GM18517 (cell line): ENCODE data around the gene CTDP1.

Experiments
- ATAC-seq: cut with Tn5 transposase; IDR thresholded peaks from one replicate; pipeline ENCODE4 v1.9.1; 2021; ENCODE audit warnings: mild to moderate bottlenecking, moderate library complexity; ENCODE audit not compliant: unreplicated experiment

CTDP1 gene

GRCh38 chr18:79754022-79754761 lies 74.6 kb downstream of the CTDP1 start:
- no peak for ATAC-seq

DNA sequence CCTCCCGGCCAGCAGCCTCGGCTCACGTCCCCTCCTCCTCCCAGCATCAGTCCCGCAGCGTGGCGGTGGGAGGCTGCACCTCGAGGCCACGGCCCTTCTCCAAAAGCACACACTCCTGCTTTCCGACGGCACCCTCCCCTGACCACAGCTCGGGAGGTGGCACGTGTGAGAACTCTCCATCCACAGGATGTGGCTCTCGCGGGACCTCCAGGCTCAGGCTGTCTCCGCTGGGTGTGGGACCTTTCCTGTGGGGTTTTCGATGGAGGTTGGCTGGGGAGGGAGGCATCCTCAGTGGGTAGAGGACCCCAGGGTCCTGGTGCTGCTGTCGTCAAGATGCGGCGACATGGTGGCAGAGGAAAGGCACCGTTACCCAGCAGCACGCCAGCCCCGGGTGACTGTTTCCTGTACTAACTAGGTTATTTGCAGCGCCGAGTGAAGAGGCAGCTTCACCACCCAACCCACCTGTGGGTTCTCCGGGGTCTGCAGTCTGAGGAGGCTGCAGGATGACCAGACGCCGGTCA lies 75.3 kb downstream of the CTDP1 start:
- no peak for ATAC-seq

DNA sequence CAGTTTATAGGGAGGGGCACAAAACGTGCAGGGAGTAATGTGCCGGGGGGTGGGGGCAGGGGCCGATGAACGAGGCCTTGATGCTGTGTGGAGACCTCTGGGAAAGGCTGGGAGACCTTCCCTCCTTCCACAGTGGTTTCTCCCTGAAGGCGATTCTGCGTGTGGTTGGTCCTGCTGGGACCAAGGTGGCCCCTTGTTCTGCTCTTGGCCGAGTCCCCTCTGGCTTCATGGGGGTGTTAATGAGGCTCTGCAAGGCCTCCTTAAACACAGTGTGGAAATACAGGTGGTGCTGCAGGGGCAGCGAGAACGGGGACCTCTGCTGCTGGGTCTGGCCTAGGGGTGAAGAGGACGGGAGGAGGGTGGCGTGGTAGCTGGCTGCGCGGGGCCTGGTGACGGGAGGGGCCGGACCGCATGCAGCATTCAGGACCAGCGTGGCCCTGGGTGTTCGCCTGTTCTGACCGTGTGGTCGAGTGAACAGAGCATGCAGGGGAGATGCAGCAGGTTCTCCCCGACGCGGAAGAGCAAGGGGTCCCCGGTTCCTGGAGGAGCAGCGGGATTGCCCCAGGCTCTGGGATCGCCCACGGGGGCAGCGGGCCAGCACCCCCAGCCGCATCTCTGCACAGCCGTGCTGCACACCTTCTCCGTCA lies 76.0 kb downstream of the CTDP1 start:
- no peak for ATAC-seq

GRCh38 chr18:79756143-79756500 lies 76.5 kb downstream of the CTDP1 start:
- ATAC-seq = no peak

- ATAC-seq = no peak
These were observed 77.2 kb downstream of the CTDP1 start for GRCh38 chr18:79756826-79757225.

DNA sequence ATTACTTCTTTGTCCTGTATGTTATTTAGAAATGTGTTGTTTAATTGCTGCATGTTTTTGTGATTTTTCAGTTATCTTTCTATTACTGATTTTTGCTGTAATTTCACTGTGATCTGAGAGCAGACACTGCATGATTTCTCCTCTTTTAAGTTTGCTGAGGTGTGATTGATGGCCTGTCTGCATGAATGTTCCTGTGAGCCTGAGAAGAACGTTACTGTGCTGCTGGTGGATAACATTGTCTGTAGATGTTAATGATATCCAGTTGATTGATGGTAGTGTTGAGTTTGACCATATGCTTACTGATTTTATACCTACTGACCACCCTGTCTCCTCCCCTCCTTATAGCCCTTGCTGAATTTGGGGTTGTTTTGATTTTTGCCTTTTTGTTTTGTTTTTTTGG lies 80.7 kb downstream of the CTDP1 start:
- no peak for ATAC-seq

DNA sequence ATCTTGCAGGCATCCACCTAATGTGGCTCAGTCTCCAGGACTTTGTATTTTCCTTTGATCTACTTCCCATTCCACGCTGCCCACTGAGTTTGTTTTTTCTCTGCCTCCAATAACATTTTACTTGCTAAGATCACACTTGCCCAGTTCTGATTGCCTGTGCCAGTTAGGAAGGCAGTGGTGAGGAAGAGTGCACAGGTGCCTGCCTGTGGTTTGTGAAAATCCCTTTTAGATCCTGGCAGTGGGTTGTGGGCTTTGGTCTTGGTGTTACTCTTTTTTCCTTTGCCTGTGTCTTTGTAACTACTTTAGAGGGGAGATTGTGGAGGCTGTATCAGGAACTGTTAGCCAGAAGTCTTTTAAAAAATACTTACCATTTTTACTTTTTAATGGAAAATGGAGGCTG lies 81.3 kb downstream of the CTDP1 start:
- ATAC-seq = no peak

DNA sequence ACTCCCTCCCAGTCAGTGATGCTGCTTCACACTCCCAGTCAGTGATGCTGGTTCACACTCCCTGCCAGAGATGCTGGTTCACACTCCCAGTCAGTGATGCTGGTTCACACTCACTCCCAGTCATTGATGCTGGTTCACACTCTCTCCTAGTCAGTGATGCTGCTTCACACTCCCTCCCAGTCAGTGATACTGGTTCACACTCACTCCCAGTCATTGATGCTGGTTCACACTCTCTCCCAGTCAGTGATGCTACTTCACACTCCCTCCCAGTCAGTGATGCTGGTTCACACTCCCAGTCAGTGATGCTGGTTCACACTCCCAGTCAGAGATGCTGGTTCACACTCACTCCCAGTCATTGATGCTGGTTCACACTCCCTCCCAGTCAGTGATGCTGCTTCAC lies 83.8 kb downstream of the CTDP1 start:
- ATAC-seq = no peak

DNA sequence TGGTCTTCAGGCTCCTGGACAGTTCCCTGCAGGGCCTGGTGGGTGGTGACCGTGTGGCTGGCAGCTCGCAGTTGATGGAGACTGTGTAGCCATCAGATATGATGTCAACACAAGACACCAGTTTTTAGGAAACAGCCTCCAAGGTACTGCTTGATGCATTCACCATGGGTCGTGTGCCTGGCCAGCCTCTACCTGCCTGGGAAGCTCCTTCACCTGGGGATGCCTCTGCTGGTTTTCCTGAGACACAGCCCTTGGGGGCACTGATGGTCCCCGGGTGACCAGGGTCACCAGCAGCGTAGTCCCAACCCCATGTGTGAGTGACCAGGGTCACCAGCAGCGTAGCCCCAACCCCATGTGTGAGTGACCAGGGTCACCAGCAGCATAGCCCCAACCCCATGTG lies 84.5 kb downstream of the CTDP1 start:
- no peak for ATAC-seq

- ATAC-seq = no peak
These were observed 86.1 kb downstream of the CTDP1 start for GRCh38 chr18:79765491-79766245.

- ATAC-seq = no peak
These were observed 86.7 kb downstream of the CTDP1 start for GRCh38 chr18:79766308-79766707.

DNA sequence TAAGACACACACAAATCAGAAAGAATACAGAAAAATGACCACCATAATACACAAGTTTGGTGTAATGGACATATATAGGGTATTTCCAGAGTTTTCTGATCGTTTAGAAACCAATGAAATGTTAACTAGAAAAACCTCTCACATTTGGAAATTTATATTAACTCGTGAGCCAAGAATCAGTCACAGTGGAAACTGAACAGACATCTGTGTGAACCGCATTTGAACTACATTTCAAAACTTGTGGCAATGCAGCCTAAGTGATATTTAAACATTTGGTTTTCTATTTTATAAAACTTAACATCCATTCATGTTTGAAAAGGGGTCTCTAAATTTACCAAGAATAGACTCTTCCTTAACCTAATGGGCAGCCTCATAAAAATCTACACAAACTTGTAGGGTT lies 89.1 kb downstream of the CTDP1 start:
- no peak for ATAC-seq

- no peak for ATAC-seq
These were observed 90.3 kb downstream of the CTDP1 start for GRCh38 chr18:79769698-79770500.

- ATAC-seq = no peak
These were observed 90.9 kb downstream of the CTDP1 start for GRCh38 chr18:79770501-79770815.

DNA sequence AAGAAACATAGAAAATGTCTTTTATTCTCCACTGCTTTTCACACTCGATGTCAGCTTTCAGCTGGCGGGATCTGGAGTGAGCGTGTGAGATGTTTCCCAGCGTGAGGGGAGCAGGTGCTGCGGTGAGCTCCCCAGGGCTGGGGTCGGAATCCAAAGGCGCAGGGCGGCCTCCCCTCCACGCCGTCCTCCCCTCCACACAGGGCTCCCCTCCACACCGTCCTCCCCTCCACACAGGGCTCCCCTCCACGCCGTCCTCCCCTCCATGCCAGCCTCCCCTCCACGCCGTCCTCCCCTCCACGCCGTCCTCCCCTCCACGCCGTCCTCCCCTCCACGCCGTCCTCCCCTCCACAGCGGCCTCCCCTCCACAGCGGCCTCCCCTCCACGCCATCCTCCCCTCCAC lies 91.2 kb downstream of the CTDP1 start:
- no peak for ATAC-seq

GRCh38 chr18:79771446-79772107 lies 92.0 kb downstream of the CTDP1 start:
- ATAC-seq = no peak

- no peak for ATAC-seq
These were observed 92.7 kb downstream of the CTDP1 start for GRCh38 chr18:79772108-79772864.

- ATAC-seq = no peak
These were observed 93.5 kb downstream of the CTDP1 start for GRCh38 chr18:79772865-79773696.

DNA sequence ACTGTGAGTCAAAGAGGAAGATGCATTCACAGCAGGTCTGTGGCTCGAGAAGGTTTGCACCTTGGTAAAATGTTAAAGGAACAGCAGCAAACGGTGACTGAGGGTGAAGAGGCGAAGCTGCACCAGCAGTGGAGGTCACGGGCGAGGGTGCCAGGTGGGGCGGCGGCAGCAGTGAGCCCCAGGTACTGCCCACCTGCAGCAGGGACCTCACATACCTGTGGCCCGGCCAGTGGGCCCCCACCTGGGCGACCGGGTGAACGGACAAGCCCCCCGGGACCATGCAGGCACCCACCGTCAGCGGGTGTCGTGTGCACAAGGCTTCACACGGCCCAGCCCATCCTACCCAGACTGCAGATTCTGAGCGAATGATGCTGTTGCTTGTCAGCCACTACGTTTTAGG lies 94.5 kb downstream of the CTDP1 start:
- ATAC-seq = no peak
